HUDEP-2 (cell line): ENCODE measurements around the gene ZBTB20.

ENCODE experiments used
- DNase-seq, 76 experiments: peaks; one replicate each; lab custom pipeline; 2025; ENCODE audit not compliant: unreplicated experiment in 76 of 76; lab: John Stamatoyannopoulos, UW

ZBTB20 gene

GRCh38 chr3:114285648-114286230, 861.3 kb downstream of the ZBTB20 start:
- DNase-seq, result no peak

DNA sequence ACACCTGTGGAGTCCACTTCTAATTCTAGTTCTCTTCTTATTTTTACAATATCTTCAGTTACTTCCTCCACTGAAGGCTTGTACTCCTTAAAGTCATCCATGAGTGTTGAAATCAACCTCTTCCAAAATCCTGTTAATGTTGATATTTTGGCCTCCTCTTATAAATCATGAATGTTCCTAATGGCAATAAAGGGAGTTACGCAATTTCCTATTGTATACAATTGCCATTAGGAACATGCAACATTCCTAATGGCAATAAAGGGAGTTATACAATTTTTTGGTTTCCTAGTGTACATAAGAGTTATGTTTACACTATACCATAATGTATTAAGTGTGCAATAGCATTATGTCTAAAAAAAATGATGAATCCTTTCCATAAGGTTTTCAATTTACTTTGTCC, 862.4 kb downstream of the ZBTB20 start:
- no peak for DNase-seq
